ENCODE data around the gene ADIPOR2.

Gene ADIPOR2

DNA sequence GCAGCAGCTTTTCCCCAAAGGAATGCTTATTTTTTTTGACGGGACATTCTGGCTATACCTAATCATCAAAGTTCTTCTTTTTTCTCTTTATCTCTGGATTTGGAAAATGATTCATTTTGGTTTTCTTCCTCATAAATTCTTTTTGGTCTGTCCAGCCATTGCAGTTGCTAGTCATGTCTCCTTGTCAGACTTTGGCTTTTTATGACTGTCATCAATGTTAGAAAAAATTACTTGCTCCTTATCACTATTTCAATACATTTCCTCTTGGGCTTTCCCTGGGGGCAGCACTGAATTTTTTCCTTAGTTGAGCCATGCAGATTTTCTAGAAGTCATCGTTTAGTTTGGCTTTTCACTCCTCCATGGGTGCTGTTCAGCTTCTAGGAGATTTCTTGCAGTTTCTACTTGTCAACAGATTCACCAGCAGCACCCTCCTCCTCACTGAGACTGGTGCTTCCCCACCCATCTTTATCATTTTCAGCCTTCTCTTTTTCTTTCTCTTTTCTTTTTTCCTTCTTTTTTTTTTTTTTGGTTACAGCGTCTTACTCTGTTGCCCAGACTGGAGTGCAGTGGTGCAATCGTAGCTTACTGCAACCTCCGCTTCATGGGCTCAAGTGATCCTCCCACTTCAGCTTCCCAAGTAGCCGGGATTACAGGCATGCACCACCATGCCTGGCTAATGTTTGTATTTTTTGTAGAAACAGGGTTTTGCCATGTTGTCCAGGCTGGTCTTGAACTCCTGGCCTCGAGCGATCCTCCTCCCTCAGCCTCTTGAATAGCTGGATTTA, 5.2 kb downstream of the ADIPOR2 start:
- no peak overlapping the region for H3K4me3 ChIP-seq (ENCODE audit: low read depth, low read length, poor library complexity, severe bottlenecking)
- no peak overlapping the region for H3K4me2 ChIP-seq (ENCODE audit: low read length)
- H3K9me3 ChIP-seq (ENCODE audit: low read length) = peaks cover 10% of the 10 kb centered on the region; the same call in 1 of the 2 replicates
- no peaks in the 10 kb centered on the region for H3K27me3 ChIP-seq (ENCODE audit: insufficient read depth, low read length)
- H3K4me1 ChIP-seq (ENCODE audit: insufficient read depth, low read length, severe bottlenecking) = peaks cover 26% of the 10 kb centered on the region
- peaks cover 46% of the 10 kb centered on the region for H3K36me3 ChIP-seq (ENCODE audit: insufficient read depth, low read length)
- H3K27ac ChIP-seq (ENCODE audit: low read depth, low read length, poor library complexity, severe bottlenecking) = no peak overlapping the region
- peaks cover 96% of the 10 kb centered on the region for H3K79me2 ChIP-seq (ENCODE audit: insufficient read depth, low read length)
- no peaks in the 10 kb centered on the region for H3K9me2 ChIP-seq (ENCODE audit: low read depth, low read length)
- TF ChIP-seq CTCF (IDR thresholded peaks at IDR 0.05; ENCODE audit: low read length) (no peak), EZH2 (IDR thresholded peaks at IDR 0.05; ENCODE audit: borderline replicate concordance, low read length) (no peak)
- no peak overlapping the region for H3K9ac ChIP-seq (ENCODE audit: low read length)
- no peaks in the 10 kb centered on the region for H3F3A ChIP-seq (ENCODE audit: insufficient read depth, low read length)
- H4K20me1 ChIP-seq (ENCODE audit: insufficient read depth, low read length) = peaks cover 4% of the 10 kb centered on the region; the same call in 1 of the 2 replicates
- H2AFZ ChIP-seq (ENCODE audit: low read length) = no peak overlapping the region

GRCh38 chr12:1696800-1697199, 5.9 kb downstream of the ADIPOR2 start:
- no peaks in the 10 kb centered on the region for H3K27me3 ChIP-seq (ENCODE audit: insufficient read depth, low read length)
- no peak overlapping the region for H2AFZ ChIP-seq (ENCODE audit: low read length)
- H3K9me3 ChIP-seq (ENCODE audit: low read length) = peaks cover 14% of the 10 kb centered on the region; the same call in 1 of the 2 replicates
- peaks cover 4% of the 10 kb centered on the region; the same call in 1 of the 2 replicates for H4K20me1 ChIP-seq (ENCODE audit: insufficient read depth, low read length)
- H3K9me2 ChIP-seq (ENCODE audit: low read depth, low read length) = no peaks in the 10 kb centered on the region
- H3K4me2 ChIP-seq (ENCODE audit: low read length) = no peak overlapping the region; the same call in 1 of the 2 replicates
- no peaks in the 10 kb centered on the region for H3F3A ChIP-seq (ENCODE audit: insufficient read depth, low read length)
- H3K27ac ChIP-seq (ENCODE audit: low read depth, low read length, poor library complexity, severe bottlenecking) = no peak overlapping the region
- H3K9ac ChIP-seq (ENCODE audit: low read length) = no peak overlapping the region
- H3K4me1 ChIP-seq (ENCODE audit: insufficient read depth, low read length, severe bottlenecking) = peaks cover 24% of the 10 kb centered on the region
- H3K79me2 ChIP-seq (ENCODE audit: insufficient read depth, low read length) = peaks cover 98% of the 10 kb centered on the region
- no peak overlapping the region for H3K4me3 ChIP-seq (ENCODE audit: low read depth, low read length, poor library complexity, severe bottlenecking)
- TF ChIP-seq CTCF (IDR thresholded peaks at IDR 0.05; ENCODE audit: low read length) (no peak), EZH2 (IDR thresholded peaks at IDR 0.05; ENCODE audit: borderline replicate concordance, low read length) (no peak)
- H3K36me3 ChIP-seq (ENCODE audit: insufficient read depth, low read length) = peaks cover 51% of the 10 kb centered on the region

DNA sequence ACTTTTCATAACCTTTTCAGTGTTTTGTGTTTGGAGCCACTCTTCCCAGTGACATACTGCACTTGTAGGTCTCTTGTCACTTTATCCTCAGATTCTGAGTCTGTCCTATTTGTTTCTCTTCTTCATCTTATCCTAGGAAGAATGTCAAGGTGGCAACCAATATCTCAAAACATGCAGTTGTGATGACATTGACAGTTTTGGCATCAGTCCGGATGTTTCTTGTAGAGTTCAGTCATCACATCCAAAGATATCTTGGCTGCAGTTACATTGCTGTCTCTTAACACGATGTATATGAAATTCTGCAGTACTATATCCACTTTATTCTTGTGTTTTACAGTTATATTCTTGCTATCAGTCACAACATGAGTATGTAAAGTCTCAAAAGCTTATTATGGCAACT, 6.4 kb downstream of the ADIPOR2 start:
- Histone ChIP-seq H3K9ac (ENCODE audit: low read length) (no peak overlapping the region), H3K9me2 (ENCODE audit: low read depth, low read length) (no peaks in the 10 kb centered on the region), H4K20me1 (ENCODE audit: insufficient read depth, low read length) (peaks cover 2% of the 10 kb centered on the region; the same call in 1 of the 2 replicates), H3K4me3 (ENCODE audit: low read depth, low read length, poor library complexity, severe bottlenecking) (no peak overlapping the region), H3K27ac (ENCODE audit: low read depth, low read length, poor library complexity, severe bottlenecking) (no peak overlapping the region), H3F3A (ENCODE audit: insufficient read depth, low read length) (no peaks in the 10 kb centered on the region), H3K9me3 (ENCODE audit: low read length) (peaks cover 14% of the 10 kb centered on the region; the same call in 1 of the 2 replicates), H3K4me2 (ENCODE audit: low read length) (no peak overlapping the region; the same call in 1 of the 2 replicates), H3K4me1 (ENCODE audit: insufficient read depth, low read length, severe bottlenecking) (peaks cover 20% of the 10 kb centered on the region), H3K79me2 (ENCODE audit: insufficient read depth, low read length) (peaks cover 98% of the 10 kb centered on the region), H3K36me3 (ENCODE audit: insufficient read depth, low read length) (peaks cover 56% of the 10 kb centered on the region), H3K27me3 (ENCODE audit: insufficient read depth, low read length) (no peaks in the 10 kb centered on the region), H2AFZ (ENCODE audit: low read length) (no peak overlapping the region)
- no peak for TF ChIP-seq CTCF (IDR thresholded peaks at IDR 0.05; ENCODE audit: low read length)
- no peak for TF ChIP-seq EZH2 (IDR thresholded peaks at IDR 0.05; ENCODE audit: borderline replicate concordance, low read length)

All from OCI-LY1 (cell line).